HG03108 (cell line): Measurements from ENCODE around the gene CHMP4A.
"Not testable (repeated sequence)": the region's sequence is repeated elsewhere in the genome, so short reads cannot be mapped to it uniquely, and the experiment has no call there.

Experiments used
- ATAC-seq: cut with Tn5 transposase; IDR thresholded peaks from one replicate; pipeline ENCODE4 v1.9.1; 2021; ENCODE audit warnings: moderate library complexity; ENCODE audit not compliant: unreplicated experiment

The CHMP4A gene

DNA sequence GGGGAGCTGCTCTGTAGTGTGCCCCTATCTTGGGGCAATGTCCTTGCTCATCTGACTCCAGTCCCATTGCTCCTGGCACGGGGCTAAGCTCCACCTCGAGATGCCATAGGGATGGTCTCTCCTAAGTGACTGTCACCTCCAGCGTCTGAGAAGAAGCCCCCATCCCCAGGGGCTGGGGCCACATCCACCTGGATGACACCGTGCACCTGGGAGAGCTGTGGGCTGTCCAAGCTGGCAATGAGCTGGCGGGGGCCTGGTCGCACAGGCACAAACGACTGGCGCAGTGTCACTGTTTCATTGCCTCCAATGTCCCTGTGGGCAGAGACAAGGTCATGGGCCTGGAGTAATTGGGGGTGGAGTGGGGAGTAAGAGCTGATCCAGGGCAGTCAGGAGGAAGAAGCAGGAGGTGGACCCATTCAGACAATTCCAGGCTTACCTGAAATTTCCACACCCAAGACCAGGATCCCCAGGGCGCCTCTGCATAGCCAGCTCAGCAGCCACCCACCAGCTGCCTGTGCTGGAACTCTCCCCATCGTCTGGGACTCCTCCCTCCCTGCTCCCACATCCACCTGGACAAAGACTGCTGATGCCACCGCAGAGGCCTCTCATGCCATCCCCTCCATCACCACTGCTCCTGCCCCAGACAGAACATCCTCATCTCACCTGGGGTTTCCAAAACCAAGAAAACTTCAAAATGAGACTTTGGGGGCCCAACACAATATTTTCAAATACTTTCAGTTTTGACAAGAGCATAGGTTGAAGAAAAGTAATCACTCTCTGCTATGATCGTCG lies 36.1 kb upstream of the CHMP4A start:
- ATAC-seq = no peak

DNA sequence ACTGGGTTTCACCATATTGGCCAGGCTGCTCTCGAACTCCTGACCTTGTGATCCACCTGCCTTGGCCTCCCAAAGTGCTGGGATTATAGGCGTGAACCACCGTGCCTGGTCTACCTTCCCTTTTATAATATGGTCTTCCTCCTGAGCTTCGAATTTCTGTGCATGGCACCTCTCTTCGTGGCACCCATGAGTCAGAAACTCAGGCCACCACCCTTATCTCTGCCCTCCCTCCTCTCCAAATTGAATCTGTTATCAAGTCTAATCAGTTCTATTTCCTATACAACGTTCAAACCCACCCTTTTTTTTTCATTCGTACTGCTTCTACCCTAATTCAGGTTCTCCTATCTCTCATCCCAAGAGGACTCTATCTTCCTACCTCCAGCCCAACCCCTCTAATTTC lies 34.1 kb upstream of the CHMP4A start:
- no peak for ATAC-seq

DNA sequence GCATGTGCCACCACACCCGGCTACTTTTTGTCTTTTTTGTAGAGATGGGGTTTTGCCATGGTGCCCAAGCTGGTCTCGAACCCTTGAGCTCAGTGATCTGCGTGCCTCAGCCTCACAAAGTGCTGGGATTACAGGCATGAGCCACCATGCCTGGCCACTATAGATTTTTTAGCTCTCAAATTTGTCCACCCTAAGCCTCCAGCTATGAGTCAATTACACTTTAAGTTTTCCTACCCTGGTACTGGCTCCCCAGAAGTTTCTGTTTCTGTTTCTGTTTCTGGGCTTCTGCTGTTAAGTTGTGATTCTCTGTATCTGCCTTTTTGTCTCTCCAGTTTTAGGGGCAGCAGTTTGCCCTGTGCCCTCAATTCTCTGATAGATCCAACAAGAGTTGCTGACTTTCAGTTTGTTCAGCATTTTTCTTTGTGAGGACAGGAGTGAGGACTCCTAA lies 33.5 kb upstream of the CHMP4A start:
- no peak for ATAC-seq

DNA sequence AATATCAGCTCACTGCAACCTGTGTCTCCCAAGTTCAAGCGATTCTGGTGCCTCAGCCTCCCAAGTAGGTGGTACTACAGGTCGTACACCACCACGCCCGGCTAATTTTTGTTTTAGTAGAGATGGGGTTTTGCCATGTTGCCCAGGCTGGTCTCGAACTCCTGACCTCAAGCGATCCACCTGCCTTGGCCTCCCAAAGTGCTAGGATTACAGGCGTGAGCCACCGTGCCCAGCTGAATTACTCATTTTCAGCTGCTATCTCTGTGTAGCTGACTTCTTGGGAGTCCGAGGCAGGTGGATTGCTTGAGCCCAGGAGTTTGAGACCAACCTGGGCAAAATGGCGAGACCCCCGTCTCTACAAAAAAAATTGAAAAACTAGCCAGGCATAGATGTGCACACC lies 32.1 kb upstream of the CHMP4A start:
- ATAC-seq = not testable (repeated sequence)

DNA sequence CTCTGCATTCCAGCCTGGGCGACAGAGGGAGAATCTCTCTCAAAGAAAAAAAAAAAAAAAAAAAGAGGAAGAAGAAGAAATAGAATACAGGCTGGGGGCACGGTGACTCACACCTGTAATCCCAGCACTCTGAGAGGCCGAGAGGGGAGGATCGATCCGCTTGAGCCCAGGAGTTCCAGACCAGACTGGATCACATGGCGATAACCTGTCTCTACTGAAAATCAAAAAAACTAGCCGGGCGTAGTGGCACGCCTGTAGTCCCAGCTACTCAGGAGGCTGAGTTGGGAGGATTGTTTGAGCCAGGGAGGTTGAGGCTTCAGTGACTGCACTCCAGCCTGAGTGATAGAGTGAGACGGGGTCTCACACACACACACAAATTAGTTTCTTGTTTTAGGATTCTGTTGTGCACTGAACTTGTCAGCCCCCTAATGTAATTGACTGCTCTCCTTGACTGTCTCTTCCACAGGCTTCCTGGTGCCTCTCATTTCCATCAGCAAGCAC lies 30.1 kb upstream of the CHMP4A start:
- ATAC-seq = no peak

DNA sequence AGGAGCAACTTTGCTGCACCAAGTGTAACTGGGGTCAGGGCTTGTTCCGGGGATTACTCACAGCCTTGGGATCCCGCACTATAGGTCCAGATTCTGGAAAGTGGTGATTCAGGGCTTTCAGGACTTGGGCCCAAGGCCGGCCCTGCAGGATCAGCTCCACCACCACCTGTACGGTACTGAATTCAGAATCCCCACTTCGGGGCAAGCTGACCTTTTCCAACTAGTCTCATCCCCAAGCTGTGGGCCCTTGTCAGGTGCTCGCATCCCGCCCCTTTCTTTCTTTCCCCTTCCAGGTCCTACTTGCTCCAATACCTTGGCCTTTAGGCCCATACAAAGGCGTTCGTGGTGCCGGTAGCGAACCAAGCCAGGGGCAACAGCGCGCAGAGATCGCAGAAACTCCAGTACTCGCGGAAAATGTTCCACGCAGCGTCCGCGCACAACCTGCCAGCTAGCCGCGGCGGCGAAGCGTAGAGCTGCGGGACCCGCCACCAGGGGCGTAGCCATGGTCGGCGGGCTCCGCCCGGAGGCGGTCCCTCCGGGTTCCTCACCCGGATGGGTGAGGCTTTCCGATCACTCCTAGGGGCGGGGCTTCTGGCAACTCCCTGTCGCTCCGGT lies 28.6 kb upstream of the CHMP4A start:
- peak; percentile 70 for ATAC-seq

DNA sequence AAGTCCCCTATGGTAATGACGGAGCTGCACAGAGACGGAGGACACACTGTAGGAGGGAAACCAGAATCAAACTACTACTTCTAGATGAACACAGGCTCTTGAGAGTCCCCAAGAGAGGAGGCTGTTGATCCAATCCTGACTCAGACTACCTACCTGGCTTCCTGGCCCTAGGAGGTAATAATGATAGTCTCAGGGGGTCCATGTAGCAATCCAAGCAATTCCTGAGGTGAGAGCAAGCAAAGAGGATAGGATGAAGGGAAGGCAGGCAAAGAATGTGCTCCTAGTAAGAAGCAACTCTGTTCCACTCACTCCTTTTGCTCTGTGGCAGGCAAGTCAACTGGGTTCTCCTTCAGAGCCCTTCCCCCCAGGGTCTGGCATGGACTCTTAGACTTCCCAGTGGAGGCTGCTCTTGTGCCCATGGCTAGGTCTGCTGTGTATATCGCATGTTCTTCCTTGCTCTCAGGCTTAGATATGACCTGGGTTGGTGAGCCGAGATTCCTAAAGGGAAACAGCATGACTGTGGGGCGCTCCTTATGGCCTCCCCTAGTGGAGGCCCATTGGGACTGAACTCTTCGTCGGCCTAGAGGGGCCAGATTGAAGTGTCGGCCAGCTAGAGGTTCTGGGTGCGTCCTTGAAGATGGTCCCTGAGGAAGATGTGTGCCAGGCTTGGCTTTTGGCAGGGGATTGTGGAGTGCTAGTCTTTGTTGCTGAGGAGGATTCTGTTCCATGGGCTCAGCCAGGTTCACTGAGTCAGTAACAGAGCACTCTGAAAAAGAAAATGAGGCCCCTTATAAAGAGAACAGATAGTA lies 27.0 kb upstream of the CHMP4A start:
- ATAC-seq = no peak

DNA sequence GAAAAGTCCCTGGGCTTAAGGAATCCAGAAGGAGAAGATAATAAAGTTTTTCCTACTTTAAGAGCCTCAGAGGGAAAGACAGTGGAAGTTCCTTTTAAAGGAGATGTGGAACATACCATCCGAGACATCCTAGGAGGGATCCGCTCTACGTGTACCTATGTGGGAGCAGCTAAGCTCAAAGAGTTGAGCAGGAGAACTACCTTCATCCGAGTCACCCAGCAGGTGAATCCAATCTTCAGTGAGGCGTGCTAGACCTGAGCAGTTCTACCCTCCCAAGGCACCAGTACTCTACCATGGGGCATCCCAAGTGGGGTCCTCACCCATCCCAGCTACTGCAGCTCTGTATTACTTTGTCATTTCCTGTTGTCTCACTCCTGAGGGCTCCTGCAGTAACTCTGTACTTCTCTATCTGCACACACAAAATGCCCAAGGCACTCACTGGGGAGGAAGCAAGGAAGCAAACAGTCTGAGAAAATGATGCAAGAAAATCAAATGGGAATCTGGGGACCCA lies 25.3 kb upstream of the CHMP4A start:
- no peak for ATAC-seq

DNA sequence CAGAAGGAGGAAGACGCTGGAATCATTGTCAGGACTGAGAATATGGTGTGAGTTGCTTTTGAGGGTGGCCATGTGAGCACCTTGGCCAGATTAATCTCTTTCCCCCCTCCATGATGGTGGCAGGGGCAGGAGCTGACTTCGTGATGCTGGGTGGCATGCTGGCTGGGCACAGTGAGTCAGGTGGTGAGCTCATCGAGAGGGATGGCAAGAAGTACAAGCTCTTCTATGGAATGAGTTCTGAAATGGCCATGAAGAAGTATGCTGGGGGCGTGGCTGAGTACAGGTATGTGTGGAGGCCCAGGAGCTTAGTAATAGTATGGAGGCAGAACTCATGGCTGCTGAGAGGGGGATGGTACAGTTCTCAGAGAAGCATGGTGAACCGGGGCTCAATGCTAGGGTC lies 24.8 kb upstream of the CHMP4A start:
- ATAC-seq = no peak

DNA sequence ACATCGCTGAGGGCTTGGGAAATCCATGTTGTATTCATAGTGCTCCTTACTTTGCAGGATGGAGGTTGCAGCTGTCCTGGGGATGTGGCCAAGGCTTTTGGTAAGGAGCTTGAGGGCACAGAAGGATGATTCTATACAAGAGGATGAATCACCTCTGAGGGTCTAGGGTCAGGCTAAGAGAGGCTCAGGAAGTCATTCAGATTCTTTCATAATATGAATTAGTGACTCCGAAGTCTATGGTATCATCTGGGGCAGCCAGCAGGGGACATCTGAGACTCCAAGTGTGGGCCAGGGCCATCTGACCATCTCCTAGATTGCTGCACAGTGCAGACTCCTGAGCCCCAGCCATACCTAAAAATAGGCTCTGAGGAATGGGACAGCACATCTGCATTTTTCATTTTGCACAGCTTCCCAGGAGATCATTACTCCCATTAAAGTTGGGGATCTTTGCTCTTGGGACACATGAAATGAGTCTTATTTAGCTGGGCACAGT lies 24.2 kb upstream of the CHMP4A start:
- no peak for ATAC-seq

DNA sequence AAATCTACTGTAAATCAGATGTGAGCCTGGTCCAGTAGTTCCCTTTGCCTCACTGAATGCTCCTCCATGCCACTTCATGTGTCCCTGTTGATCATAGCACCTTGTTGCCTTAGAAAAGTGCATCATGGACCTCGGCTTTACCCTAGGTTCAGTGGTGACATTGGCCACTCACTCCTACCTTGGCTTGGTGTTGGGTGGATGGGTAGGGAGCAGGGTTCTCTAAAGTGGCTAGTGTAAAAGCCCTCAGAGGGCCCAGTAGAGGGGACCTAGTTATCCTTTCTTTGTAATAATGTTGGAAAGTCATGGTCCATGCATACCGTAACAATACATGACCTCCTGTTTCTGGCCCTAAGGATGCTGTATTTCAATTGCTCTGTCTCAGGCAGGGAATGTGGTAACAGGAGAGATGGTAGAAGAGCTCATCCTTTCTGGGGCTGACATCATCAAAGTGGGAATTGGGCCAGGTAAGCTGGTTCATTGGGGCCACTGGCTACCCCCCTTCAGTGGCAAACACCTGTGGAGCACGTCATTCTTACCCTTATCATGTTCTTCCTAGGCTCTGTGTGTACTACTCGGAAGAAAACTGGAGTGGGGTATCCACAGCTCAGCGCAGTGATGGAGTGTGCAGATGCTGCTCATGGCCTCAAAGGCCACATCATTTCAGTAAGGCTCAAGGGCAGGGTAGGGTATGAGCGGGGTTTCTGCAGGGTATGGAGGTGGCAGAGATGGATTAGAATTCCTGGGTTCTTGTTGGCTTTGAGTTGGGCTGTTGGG lies 23.6 kb upstream of the CHMP4A start:
- ATAC-seq = no peak

DNA sequence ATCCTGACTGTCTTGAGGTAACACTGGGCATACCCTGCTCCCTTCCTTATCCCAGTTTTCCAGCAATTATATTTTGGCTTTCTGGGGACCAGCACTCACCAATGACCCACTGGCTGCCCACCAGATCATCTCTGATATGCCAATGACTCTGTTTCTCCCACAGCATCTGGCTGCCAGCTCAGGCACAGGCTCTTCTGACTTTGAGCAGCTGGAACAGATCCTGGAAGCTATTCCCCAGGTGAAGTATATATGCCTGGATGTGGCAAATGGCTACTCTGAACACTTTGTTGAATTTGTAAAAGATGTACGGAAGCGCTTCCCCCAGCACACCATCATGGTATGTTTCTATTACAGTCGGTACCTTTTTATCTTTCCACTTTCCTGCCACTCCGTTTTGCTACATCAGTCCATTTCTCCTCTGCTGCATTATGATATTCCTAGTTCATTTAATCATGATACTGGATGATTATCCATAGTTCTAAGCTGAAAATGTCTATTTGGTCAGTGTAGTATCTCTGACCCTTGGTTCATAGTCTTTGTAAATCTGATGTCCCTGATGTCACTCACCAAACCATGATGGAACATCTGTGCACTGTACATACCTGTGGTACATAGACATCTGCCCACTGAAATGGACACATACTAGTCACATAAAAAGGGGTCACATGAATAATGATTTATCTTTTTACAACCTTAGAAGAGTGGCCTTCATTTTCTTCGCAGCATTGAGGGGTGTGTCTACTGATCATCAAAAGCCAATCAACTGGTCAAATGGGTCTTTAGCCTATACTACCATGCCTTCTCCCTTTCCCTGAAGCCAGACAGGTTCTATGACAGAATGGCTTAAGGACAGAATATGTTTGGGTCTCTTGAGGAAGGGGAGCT lies 22.8 kb upstream of the CHMP4A start:
- ATAC-seq = no peak

DNA sequence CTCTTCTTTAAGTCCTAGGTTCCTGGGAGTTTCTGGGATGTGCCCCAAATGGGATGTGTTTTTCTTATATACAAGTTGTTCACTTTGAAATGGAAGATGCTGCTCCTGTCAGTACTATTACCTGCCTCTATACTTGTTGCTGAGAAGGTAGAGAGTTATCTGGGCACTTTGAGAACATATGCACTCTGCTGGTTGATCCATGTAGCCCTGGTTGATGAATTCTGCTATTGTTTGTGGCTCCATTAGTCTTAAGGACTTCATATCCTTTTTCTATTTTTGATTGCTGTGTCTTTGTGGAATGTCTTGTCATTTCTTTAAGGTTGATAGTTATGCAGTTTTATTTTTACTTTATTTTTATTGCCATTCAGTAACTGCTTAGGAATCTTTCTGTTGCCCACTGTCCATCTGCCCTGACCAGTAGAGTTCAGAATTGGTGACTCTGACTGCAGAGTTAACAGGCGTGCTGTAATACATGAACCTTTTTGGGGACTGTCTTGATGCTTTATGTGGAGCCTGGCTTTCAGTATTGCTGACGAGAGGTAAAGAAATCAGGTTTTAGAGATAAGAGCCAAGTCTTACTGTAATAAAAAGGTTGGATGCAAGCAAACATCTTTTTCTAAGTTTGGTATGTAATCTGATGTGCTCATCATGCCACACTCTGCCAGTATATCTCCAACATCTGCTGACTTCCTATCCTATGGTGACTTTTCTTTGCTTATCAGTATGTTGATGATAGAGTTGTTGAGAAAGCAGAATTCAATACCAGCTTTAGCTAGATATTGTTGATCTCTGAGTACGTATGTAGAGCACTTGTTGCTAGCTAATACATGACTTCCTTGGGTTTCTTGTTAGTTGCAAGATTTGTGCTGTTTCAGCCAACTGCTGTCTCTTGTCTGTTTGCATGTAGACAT lies 21.1 kb upstream of the CHMP4A start:
- no peak for ATAC-seq

DNA sequence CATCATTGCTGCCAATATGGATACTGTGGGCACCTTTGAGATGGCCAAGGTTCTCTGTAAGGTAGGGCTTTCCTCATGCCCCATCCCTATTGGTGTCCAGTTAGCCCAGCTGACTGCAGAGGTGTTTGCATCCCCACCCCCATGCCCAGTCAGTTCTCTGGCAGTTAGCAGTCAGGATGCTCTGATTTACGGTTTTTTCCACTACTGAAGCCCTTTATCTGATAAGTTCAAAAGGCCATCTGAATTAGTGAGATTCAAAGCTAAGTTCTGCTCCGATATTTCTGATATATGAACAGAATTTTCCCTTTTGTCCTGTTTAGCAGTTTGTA lies 20.2 kb upstream of the CHMP4A start:
- no peak for ATAC-seq

DNA sequence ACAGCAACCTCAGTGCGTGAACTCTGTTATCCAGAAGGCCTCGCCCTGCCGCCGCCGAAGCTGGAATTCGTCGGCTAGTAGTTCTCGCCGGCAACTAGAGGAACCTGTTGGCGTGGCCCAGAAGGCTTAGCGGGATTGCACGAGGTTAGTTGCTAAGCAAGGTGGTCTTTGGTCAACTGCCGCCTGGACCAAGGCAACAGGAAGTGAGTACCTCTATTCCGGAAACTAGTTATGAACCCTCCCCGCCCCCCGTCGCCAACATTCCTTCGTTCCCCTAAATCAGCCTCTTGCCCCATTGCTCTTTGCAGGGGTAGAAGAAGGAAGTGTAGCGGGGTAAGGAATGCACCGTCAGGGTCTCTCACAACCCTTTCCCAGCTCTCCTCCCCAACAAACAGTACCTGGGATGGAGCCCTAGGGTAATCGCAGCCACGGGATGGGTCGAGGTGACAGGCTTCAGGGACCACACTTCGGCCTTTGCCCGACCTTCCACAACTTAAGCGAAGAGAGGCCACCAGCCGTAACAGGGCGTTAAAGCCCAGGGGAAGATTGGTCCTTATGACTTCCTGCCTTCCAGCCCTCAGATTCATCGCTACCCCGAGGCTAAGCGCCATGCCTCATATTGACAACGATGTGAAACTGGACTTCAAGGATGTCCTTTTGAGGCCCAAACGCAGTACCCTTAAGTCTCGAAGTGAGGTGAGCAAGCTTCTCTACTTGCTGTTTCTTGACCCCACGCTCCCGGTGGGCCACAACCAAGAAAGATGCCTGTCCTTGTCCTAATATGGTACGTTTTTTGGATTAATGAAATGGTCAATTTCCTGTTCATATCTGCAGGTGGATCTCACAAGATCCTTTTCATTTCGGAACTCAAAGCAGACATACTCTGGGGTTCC lies 19.6 kb upstream of the CHMP4A start, which contains the start of gene GMPR2:
TSS of gene GMPR2 (plus strand) at position 285 of the 893 bp plus-strand sequence. CDS start at position 610, 325 bp downstream.
- peak; percentile 37 for ATAC-seq

DNA sequence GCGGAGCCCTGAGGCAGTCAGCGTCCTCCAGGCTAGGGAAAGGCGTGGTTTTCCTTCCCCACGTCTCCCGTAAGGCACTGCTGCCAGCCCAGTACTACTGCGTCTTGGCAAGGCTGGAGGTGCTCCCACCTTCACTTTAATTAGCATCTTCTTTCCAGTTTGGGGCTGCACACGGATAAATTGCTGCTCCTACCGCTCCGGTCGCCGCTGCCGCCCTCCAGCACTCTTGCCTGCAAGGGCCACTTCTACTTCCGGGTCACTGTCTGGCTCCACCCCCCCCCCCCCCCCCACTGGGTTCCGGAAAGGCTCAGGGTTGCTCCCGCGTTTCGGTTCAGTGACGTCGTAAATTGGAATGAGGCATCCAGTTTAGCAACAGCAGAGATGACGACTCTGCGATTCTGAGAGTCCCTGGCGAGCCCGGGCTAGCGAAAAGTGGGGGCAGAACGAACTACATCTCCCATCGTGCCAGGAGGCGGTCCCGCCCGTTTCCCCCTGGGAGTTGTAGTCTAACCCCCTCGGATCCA lies 18.9 kb upstream of the CHMP4A start, which contains the start of gene NEDD8:
TSS of gene NEDD8 (minus strand) at position 247 of the 524 bp plus-strand sequence. CDS start at position 147, 100 bp downstream.
- peak; percentile 74 for ATAC-seq
